Germinal center (tissue), 1 donor: ENCODE results near the gene CERS6.

Experiments used
- DNase-seq: peaks from one replicate; pipeline ENCODE4 v3.0.0; 2012; ENCODE audit warnings: mixed read lengths, low spot score

Gene CERS6

DNA sequence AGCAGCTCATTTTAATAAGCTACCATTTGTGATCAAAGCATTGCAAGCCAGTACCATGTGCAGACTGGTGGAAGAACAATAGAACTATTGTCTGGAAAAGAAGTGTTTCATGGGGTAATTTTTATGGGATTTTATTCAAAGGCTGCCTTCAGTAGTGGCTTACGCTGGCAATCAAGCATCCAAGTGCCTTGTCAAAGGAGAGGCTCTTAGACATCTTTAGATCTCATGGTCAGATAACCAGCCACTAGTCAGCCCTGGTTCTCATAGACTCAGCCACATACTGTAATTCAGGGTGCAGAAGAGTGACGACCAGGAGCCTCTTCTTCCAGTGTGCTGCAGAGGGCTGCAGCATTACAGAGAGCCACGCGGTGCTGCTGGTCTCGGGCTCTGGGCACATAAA is 247.9 kb downstream of the CERS6 start:
- DNase-seq: no peak

DNA sequence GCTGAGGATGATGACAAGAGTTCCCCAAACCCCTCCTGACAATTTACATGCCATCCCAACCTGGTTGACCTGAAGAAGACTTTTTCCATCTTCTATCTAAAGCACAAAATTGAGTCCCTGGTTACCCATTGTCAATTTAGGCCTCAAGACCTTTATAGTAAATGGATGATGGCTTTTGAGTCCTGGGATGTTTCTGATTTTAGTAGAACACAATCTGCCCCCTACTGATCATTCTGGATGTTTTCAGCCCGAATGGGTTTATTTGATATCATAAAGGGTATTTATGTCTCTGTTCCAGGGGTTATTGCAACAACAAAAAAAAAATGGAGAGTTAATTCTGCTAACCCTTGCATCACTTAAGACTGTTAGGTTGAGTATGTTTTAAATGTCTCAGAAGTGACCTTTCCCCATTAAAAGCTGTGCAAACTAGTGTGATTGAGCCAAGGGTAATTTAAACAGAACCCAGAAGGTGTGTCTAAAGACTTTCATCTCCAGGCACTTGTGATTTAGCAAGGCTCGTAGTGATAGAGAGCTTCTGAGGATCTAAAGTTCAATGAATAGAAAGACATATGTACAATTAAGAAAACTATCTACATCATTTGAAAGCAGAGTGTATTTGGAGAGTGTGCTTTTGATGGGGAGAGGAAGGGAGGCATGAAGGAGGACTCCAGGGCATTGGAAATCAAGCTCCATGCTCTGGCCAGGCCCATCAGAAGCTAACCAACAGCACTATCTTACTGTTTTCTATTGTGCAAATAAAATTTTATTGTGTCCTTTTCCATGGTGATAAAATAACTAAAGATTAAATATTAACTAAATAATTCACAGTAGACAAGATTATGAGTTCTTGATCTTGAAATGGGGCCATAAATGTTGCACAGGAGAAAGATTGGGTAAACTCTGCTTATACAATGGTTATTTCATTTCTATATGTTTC is 249.7 kb downstream of the CERS6 start:
- DNase-seq: no peak

DNA sequence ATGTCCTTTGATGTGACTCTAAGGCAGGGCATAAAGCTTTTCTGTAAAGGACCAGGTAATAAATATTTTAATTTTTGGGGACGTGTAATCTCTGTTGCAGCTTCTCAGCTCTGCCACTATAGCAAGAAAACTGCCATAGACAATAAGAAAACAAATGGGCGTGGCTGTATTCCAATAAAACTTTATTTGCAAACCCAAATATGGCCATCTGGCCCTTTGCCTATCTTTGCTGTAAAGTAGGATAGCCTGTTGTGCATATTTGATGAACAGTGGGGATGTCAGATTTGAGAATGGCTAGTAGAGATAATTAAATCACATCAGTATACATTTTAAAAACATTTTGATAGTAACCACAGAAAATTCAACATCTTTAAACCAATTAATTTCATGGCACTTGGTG is 250.7 kb downstream of the CERS6 start:
- DNase-seq: no peak

DNA sequence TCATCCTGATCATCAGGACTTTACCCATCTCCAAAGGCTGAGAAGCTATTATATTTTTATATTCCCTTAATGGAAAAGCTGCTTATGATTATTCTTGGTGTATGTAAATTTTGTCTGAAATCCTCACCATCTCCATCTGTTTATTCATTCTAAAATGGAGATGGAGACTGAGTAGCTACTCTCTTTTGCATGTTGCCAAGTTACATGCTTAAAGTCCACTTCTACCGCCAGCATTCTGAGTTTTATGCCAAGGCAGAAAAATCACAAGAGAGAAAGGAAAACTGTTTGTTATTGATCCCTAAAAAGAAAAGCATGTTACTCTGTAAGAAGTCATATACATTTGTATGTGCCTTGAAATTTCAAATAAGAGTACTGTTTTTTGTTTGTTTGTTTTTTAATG is 252.0 kb downstream of the CERS6 start:
- DNase-seq: no peak

DNA sequence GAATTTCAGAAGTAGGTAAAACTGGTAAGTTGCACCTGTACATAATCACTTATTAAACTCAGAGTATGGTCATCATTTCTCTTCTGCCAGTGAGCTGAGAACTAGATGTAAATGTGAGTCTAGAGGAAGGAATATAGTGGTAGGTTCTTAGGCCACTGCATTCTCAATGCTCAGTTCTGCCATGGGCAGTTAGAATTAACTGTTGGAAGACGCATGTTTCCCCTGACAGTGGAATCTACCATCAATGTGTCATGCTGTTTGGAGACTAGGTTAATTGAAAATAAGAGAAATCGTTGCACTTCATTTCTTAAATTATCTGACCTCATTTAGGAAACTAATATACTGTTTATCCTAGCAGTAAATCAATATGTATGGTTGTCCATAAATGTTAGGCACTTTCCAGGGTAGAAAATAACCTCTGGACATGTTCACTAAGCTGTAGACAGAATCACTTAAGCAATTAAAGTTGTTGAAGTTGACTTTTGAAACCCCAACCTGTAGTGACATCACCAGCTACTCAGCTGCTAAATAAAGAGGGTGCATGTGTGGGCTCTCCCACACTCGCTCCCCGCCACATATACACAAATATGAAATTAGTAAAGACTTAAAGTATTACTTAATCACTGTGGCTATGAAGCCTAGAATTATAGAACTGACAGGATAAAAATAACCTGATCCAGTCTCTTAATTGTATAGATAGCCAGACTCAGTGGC is 254.8 kb downstream of the CERS6 start:
- no peak for DNase-seq

DNA sequence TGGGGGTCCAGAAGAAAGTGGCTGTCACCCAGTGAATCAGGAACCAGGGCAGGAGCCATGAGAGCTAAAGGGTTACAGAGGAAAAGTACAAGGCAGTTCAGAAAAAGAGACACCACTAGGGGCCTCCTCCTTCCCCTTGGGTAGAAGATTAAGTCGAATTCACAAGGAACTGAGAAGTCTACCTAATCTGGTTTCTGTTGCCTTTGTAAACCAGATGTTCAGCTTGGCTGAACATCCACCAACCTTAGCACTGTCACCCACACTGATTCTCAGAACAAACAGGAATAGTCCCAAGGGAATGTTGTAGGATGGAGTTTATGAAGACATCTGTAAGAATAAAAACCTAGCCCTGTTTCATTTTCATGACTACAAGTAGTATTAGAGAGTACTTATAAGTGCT is 256.0 kb downstream of the CERS6 start:
- DNase-seq: peak; percentile 30

DNA sequence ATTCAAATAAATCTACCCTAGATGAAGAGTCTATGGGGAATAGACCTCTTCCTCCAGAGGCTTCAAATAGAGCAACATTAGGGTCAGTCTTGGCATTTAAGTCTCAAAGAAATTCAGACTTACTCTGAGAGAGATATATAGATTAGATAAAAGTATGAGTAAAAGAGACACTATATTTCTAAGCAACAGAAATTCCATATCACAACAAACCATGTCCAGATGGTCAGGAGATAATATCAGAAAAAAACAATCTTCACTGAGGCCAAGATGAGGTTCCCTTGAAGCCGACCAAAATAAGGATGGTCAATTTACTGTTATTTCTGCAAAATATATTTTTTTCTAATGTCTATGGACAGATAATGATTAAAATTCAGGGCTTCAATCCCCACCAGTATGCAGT is 257.3 kb downstream of the CERS6 start:
- DNase-seq: no peak

DNA sequence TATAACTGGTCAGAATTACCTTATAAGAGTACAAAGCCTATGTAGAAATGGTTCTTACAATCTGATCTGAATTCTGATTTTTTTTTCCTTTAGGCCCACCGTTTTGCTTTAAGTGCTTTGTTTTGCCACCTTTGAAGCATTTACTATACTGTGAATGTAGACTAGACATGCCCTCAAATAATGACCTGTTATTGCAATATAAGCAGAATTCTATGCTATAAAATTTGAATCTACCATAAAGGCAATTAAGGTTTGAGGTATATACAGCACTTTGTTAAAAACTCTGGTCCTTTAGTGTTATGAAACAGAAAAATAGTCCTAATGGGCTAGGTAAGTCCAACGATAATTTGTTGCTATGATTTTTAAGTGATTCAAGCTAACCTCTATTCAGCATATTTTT is 259.8 kb downstream of the CERS6 start:
- no peak for DNase-seq

DNA sequence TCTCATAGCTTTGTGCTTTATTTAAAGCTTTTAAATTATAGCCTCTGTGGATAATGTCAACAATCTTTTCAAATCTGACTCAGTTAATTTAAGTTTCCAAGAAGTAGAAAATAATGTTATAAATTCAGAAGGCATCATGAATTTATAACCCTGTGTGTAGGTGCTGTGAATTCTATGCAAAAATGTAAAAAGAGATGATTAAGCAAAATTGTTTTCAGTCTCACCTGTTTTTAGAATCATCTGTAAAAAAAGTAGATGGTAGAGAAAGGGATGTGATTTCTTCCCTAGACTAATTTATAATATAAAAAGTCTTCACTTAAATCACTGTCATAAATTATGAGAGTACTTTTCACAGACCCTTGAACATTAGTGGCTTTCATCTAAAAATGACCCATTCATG is 260.8 kb downstream of the CERS6 start:
- DNase-seq: no peak

DNA sequence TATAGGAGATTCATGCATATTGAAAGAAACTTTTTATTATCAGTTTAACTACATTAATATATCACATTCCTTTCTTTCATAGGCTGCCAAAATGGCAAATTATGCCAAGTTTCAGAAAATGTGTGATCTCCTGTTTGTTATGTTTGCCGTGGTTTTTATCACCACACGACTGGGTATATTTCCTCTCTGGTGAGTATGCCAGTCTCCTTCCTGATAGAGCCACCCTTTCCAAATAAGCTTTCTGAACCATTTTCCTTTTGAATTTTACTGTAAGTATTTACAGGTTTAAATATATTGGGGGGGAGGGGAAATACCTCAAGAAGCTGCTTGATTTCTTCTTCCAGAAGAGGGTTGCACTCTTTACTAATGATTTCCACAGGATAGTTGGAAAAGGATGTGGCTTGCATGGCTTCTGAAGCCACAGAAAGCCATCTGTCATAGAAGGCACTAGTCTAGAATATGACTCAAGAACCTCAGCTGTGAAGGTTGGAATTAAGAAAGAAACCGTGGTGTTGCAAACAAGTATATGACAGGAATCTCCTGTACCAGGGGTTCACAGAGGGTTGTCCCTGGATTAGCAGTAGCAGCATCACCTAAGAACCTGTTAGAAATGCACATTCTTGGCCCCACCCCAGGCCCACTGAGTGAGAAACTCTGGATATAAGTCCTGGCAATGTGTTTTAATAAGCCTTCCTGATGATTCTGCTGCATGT is 261.9 kb downstream of the CERS6 start:
- DNase-seq: no peak

DNA sequence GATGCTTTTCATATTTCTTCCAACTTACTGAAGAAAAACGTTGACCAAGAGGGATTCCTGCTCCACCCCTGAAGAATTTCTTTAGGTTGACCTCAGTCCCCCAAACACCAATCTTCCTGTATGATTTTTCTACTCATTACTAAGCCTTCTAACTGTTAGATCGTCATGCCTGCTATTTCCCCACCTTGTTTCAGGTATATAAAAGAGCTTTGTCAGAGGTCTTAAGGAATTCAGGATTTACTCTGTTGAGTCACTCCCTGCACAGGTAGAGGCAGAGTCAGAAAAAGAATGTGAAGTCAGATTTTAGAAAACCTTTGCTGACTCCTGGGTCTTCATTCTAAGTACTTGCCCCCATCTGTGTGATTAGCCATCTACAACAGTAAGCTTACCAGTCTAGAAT is 262.6 kb downstream of the CERS6 start:
- DNase-seq: no peak

DNA sequence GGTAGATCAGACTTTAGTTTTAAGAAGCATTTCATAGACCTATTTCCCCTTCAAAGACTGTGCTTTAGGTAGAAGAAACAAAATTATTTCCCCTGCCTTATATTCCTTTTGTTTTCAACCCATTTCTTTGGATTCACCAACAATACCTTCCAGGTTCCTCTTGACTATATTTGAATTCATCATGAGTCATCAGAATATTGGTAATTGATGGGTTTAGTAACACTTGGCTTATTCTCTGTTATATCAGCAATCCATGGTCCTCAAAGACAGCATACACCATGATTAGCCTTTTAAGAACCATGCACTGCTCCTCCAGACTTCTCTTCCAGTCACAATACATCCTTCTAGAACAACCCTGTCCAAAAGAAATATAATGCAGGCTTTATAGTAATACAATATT is 263.4 kb downstream of the CERS6 start:
- DNase-seq: no peak

DNA sequence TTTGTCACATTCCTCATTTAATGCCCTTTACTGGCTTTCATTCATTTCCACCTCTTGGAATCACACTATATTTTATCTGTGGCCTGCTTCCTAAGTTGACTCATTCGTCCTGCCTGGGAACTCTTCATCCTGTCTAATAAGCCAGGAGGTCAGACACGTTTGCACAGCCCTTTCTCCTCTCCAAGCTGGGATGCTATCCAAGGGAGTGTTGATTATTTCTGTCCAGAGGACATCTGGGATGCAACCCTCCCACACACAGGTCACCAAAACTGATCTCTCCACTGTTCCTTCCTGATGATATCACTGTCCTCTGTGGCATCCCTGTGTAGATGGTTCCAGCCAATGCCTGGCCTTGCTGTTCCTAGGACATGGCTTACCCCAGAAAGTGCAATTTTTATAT is 266.5 kb downstream of the CERS6 start:
- DNase-seq: no peak

DNA sequence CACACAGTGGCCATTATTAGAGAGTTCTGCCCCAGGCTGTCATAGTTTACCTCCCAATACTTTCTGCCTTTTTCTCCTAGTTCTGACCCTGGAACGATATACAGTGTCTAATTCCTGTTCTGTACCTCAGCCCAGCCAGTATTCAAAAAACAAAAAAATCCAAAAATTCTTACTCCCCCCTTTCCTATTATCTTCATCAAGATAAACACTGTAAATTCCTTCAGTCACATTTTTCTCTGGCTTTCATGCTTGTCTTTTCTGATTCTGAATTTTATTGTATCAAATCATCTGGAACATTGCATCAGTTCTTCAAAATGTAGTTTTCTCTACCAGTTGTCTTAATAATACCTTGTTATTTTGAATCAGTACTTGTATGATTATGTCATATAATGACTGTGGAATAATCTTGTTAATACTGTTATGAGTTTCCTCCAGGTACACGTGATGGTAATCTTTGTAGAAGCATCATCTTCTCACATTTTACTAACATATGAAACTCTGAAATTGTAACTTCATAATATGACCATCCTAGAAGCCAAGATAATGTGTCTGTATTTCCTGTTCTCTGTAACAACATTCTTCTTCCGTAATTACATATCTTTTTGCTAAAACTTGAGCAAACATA is 267.3 kb downstream of the CERS6 start:
- no peak for DNase-seq

DNA sequence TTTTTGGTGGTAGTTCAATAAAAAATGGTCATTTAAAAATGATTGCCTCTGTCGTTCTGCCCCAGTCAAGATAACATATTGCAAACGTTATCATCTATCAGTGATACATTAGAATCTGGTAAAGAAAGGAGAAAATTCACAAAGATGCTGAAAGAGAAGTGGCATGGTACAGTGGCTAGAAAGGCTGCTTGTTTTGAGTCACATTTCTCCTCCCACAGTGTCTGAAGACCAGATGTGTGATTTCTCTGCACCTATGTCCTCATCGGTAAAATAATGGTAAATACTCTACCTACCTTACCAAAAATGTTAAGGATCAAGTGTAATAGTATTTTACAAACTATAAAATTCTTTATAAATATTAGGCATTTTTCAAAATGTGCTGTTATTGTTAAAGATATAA is 270.3 kb downstream of the CERS6 start:
- DNase-seq: no peak

DNA sequence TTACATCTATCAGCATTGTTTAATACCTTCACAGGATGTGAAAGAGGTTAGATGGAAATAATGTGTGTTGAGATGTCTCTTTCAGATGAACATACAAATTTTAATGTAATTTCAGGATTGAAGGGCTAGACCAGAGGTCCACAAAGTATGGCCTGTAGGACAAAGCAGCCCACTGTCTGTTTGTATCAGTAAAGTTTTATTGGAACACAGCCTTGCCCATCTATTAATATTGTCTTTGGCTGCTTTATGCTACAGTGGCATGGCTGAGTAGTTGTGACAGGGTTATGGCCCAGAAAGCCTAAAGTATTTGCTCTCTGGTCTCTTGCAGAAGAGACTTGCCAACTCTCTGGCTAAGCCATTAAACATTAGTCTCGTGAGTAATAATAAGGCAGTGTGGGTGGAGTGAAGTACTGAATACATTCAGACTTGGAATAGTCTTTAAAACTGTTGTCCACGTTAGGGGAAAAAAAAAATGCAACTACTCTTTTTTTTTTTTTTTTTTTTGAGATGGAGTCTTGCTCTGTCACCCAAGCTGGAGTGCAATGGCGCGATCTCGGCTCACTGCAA is 271.9 kb downstream of the CERS6 start:
- DNase-seq: no peak

DNA sequence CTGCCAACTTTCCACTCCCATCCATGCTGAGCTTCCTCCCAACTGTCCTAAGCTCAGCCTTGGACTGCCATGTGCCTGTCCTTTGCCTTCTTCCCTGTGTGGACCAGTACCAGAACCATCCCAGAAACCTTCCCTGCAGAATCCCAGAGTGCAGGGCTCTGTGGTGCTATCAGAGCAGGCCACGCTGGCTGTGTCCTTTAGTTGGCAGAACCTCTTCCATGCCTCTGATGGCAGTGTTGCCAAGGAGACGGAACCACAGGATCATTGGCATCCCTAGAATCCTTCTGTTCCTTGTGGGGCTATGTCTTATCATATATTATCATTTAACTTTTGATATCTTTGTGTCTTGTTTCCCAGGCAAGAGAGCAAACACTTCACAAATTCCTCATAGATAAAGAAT is 273.4 kb downstream of the CERS6 start:
- no peak for DNase-seq

DNA sequence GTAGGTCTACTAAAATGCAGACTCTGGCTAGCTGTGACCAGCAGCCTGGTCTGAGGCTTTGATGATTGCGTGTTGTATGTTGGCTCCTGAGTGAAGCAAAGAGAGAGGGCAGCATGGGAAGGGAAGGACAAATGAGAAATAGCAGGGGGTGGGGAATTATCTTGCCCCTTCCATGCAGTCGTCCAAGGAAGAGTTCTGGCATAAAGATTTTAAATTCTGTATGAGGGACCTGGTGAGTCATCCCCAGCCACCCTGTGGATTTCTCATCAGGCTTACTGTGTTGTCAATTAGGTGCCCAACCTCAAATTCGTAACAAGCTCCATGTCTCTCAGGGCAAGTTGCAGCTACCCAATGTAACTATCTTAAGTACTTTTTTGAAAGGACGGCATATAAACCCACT is 274.3 kb downstream of the CERS6 start:
- no peak for DNase-seq

DNA sequence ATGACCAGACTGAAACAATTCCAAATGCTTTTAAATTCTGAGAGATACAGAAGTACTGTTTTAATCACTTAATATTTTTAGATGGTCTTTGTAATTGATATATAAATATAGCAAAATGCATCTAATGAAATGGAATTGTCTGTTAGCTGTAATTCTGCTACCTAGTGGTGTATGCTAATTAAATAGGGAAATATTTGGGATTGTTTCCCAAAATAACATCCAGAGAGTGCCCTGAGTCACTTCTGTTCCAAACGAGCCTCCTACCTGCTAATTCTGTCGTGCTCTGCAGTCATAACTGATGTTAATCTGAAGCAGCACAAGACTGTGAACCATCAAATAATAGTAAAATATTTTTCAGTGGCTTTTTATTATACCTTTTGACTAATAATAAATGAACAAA is 274.9 kb downstream of the CERS6 start:
- DNase-seq: no peak

DNA sequence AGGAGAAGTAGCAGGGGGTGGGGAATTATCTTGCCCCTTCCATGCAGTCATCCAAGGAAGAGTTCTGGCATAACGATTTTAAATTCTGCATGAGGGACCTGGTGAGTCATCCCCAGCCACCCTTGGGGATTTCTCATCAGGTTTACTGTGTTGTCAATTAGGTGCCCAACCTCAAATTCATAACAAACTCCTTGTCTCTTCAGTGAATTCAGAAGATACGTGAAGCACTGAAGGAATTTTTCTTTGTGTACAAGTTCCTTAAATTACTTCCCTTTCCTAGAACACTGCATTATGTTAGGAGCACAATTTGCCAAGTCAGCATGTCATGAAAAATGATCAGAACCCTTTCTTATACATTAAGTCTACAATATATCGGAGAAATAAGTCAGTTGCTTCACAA is 275.5 kb downstream of the CERS6 start:
- no peak for DNase-seq

DNA sequence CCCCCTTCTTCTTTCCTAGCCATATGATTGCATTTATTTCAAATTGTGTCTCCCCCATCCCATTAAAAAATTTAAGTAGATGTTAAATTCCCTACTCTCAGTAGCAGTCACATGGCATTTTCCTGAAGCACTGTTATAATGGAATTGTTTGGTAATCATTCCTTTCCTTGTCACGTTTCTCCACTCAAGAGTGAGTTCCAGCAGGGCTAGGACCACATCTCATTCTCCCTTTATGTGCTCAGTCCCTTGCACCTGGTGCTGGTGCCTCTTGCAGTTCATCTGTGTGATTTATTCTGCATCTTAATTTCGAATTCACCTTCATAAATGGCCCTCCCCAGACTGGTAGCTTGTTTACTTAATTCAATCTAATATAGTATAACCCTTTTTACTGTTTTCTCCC is 276.0 kb downstream of the CERS6 start:
- no peak for DNase-seq

DNA sequence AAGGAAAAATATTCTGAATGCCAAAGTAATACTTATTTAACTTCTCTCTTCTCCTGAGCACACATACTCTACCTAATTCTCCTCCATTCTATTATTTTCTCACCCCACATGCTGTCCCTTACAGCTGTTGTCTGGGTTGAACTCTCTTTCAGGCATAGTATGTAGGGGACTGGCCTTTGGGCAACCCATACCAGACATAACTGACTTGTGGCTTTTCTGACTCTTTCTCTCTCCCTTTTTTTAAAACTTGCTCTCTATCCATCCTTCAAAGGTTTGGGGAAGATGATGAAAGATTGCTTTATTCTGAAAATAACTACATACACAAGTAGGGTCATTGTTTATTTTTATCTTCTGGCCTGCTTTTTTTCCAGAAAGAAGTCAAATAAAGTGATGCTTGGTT is 276.4 kb downstream of the CERS6 start:
- DNase-seq: no peak
